H9 (cell line): Measurements from ENCODE around the gene NVL. TPM values are rescaled to one million over a fixed set of nuclear protein-coding genes. Genes with fewer than 3 reads are reported as not detected.

Source experiments
- DNase-seq: peaks from one replicate; pipeline ENCODE4 v3.0.0-alpha.2; 2017
- H2AFZ ChIP-seq: one replicate; pipeline ENCODE4 v1.6.1; 2013; ENCODE audit warnings: mild to moderate bottlenecking, low read length, control low read depth, moderate library complexity
- H2AK5ac ChIP-seq: 2 replicates; pipeline ENCODE4 v1.6.1; 2013; ENCODE audit warnings: low read length, control low read depth, mixed read lengths; ENCODE audit not compliant: insufficient read length
- H2BK120ac ChIP-seq: one replicate; pipeline ENCODE4 v1.6.1; 2013; ENCODE audit warnings: low read depth, mild to moderate bottlenecking, low read length, control low read depth, inconsistent platforms; ENCODE audit not compliant: poor library complexity, severe bottlenecking
- H2BK12ac ChIP-seq: 2 replicates; pipeline ENCODE4 v1.6.1; 2013; ENCODE audit warnings: low read length, control low read depth, mixed read lengths, low read depth; ENCODE audit not compliant: insufficient read length
- H2BK15ac ChIP-seq: 2 replicates; pipeline ENCODE4 v1.6.1; 2013; ENCODE audit warnings: low read depth, low read length, control low read depth
- H2BK20ac ChIP-seq: one replicate; pipeline ENCODE4 v1.6.1; 2013; ENCODE audit warnings: low read depth, mild to moderate bottlenecking, low read length, control low read depth, inconsistent platforms; ENCODE audit not compliant: poor library complexity, severe bottlenecking
- H2BK5ac ChIP-seq: 2 replicates; pipeline ENCODE4 v1.6.1; 2013; ENCODE audit warnings: low read length, control low read depth, mixed read lengths; ENCODE audit not compliant: insufficient read length
- H3K14ac ChIP-seq: 2 replicates; pipeline ENCODE4 v1.6.1; 2013; ENCODE audit warnings: low read length, control low read depth; ENCODE audit not compliant: insufficient read depth
- H3K18ac ChIP-seq: 2 replicates; pipeline ENCODE4 v1.6.1; 2013; ENCODE audit warnings: low read depth, mild to moderate bottlenecking, mixed read lengths, low read length, control low read depth; ENCODE audit not compliant: insufficient read length
- H3K23ac ChIP-seq: 2 replicates; pipeline ENCODE4 v1.6.1; 2013; ENCODE audit warnings: low read length, control low read depth, mixed read lengths, low read depth; ENCODE audit not compliant: insufficient read length
- H3K23me2 ChIP-seq: 2 replicates; pipeline ENCODE4 v1.6.1; 2013; ENCODE audit warnings: low read depth, mild to moderate bottlenecking, mixed read lengths, low read length, control low read depth; ENCODE audit not compliant: insufficient read length, poor library complexity, severe bottlenecking
- H3K27ac ChIP-seq: 2 replicates; pipeline ENCODE4 v1.5.1; 2013; ENCODE audit warnings: low read length, control low read depth, mixed read lengths, low read depth; ENCODE audit not compliant: insufficient read length
- H3K27me3 ChIP-seq: 2 replicates; pipeline ENCODE4 v1.6.1; 2013; ENCODE audit warnings: low read length, control low read depth, inconsistent platforms; ENCODE audit not compliant: insufficient read depth
- H3K4ac ChIP-seq: 2 replicates; pipeline ENCODE4 v1.6.1; 2013; ENCODE audit warnings: low read depth, mild to moderate bottlenecking, control low read depth, inconsistent platforms, low read length, moderate library complexity
- H3K4me1 ChIP-seq: 2 replicates; pipeline ENCODE4 v1.6.1; 2013; ENCODE audit warnings: low read length, control low read depth, inconsistent platforms; ENCODE audit not compliant: insufficient read depth
- H3K4me2 ChIP-seq: 2 replicates; pipeline ENCODE4 v1.6.1; 2013; ENCODE audit warnings: low read length, control low read depth, mixed read lengths; ENCODE audit not compliant: insufficient read length, insufficient read depth
- H3K56ac ChIP-seq: 2 replicates; pipeline ENCODE4 v1.6.1; 2013; ENCODE audit warnings: low read depth, mild to moderate bottlenecking, mixed read lengths, low read length, control low read depth; ENCODE audit not compliant: insufficient read length
- H3K79me1 ChIP-seq: 2 replicates; pipeline ENCODE4 v1.6.1; 2013; ENCODE audit warnings: low read depth, mild to moderate bottlenecking, moderate library complexity, low read length, control low read depth, inconsistent platforms; ENCODE audit not compliant: insufficient read depth, poor library complexity, severe bottlenecking
- H3K79me2 ChIP-seq: 2 replicates; pipeline ENCODE4 v1.6.1; 2013; ENCODE audit warnings: low read length, control low read depth, inconsistent platforms; ENCODE audit not compliant: insufficient read depth
- H3K9ac ChIP-seq: 2 replicates; pipeline ENCODE4 v1.6.1; 2013; ENCODE audit warnings: low read length, control low read depth, mixed read lengths; ENCODE audit not compliant: insufficient read length; ENCODE audit errors: extremely low read depth
- H3K9me3 ChIP-seq: one replicate; pipeline ENCODE4 v1.6.1; 2013; ENCODE audit warnings: low read depth, low read length, inconsistent platforms; ENCODE audit not compliant: control insufficient read depth
- H3T11ph ChIP-seq: one replicate; pipeline ENCODE4 v1.6.1; 2013; ENCODE audit warnings: mild to moderate bottlenecking, low read length, control low read depth, inconsistent platforms
- H4K20me1 ChIP-seq: one replicate; pipeline ENCODE4 v1.6.1; 2013; ENCODE audit not compliant: control insufficient read depth, insufficient read length, insufficient read depth
- H4K5ac ChIP-seq: 2 replicates; pipeline ENCODE4 v1.6.1; 2013; ENCODE audit warnings: low read depth, mild to moderate bottlenecking, mixed read lengths, low read length, control low read depth; ENCODE audit not compliant: insufficient read length
- H4K8ac ChIP-seq: replicated peaks from 2 replicates; pipeline ENCODE4 v1.6.1; 2013; ENCODE audit warnings: low read length, control low read depth, mixed read lengths, low read depth; ENCODE audit not compliant: insufficient read length
- H4K91ac ChIP-seq: 2 replicates; pipeline ENCODE4 v1.6.1; 2013; ENCODE audit warnings: low read depth, mild to moderate bottlenecking, moderate library complexity, mixed read lengths, low read length, control low read depth; ENCODE audit not compliant: insufficient read length
- H3K27ac Mint-ChIP-seq, 3 experiments: 2 replicates in 2 of 3; 3 replicates in 1 of 3; pipeline ENCODE4 v1.8.0; 2020 to 2021; ENCODE audit warnings: mixed read lengths in 3 of 3, mild to moderate bottlenecking in 1 of 3, moderate library complexity in 1 of 3
- H3K27me3 Mint-ChIP-seq: 2 replicates; pipeline ENCODE4 v1.8.0; 2021; ENCODE audit warnings: low read depth, mild to moderate bottlenecking, moderate library complexity, mixed read lengths
- H3K36me3 Mint-ChIP-seq, 3 experiments: 2 replicates in 2 of 3; 3 replicates in 1 of 3; pipeline ENCODE4 v1.8.0; 2020 to 2021; ENCODE audit warnings: low read depth in 3 of 3, mixed read lengths in 3 of 3; ENCODE audit not compliant: insufficient read depth in 1 of 3
- H3K4me1 Mint-ChIP-seq, 2 experiments: 2 replicates each; pipeline ENCODE4 v1.8.0; 2020; ENCODE audit warnings: mixed read lengths in 2 of 2
- H3K4me3 Mint-ChIP-seq, 2 experiments: 2 replicates in 1 of 2; 3 replicates in 1 of 2; pipeline ENCODE4 v1.8.0; 2020 to 2021; ENCODE audit warnings: mild to moderate bottlenecking in 2 of 2, mixed read lengths in 2 of 2, moderate library complexity in 1 of 2
- H3K9me3 Mint-ChIP-seq, 2 experiments: 2 replicates in 1 of 2; 3 replicates in 1 of 2; pipeline ENCODE4 v1.8.0; 2020; ENCODE audit warnings: mild to moderate bottlenecking in 2 of 2, mixed read lengths in 2 of 2, moderate library complexity in 1 of 2
- WGBS: extraction: QIAGEN DNeasy Blood & Tissue Kit; methylation state at CpG from one replicate; pipeline ENCODE4 v1.1.7; 2013; ENCODE audit warnings: missing lambda C conversion rate, low lambda C conversion rate, mixed read lengths; ENCODE audit not compliant: insufficient read length; ENCODE audit errors: extremely low coverage; 5-methylcytosine and 5-hydroxymethylcytosine counted together
- total RNA-seq: library from RNA; stranded (reverse); gene quantifications from 2 replicates; pipeline ENCODE4 v1.2.1, GENCODE V29; 2021
- TF ChIP-seq, protein P1 (sequence below): fragments of 200-600 bp; sonication (generic); conservative IDR thresholded peaks from 3 replicates; pipeline ENCODE4 v1.8.0; 2021; ENCODE audit warnings: antibody characterized with exemption, mild to moderate bottlenecking

Gene NVL
- total RNA-seq, 1 experiment from 2014 or later = 66.9 TPM

DNA sequence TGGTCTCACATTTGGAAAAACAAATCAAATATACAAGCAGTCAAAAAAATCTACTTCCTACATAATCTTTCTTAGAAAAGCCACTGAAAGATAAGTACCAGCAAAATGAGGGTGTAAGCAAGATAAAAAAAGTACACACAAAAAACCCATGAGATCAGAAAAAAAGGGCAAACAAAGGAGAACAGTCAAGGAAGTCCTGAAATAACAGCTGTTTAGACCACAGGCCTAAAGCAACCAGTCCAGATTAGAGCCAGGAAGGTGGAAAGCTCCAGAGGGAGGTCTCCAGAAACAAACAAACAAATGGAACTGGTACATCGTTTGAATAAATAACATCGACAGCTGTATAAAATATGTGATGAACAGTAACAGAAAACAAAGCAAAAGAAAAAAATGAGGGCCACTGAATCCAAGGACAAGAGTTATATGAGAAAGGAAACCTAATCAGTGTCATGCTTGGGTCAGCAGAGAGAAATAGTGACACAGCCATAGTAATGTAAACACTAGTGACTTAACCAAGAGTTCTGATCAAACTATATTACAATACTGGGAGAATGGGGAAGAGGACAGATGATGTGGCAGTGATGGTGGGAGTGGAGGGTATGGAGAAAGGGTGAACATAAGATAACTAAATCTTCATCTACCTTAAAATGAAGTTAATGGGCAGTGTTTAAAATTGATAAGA is 67.5 kb downstream of the NVL start:
- Histone ChIP-seq H3K56ac (no peak overlapping the region), H2BK15ac (no peak overlapping the region), H3K79me2 (no peaks in the 10 kb centered on the region), H3K79me1 (no peaks in the 10 kb centered on the region), H4K91ac (no peak overlapping the region), H4K20me1 (no peaks in the 10 kb centered on the region), H3K27me3 (no peaks in the 10 kb centered on the region), H2BK20ac (no peak overlapping the region), H3K23ac (no peak overlapping the region), H4K8ac (no peak overlapping the region), H2BK5ac (no peak overlapping the region), H3K18ac (no peak overlapping the region), H3K4me1 (peaks cover 2% of the 10 kb centered on the region; the same call in 1 of the 2 replicates), H3K9me3 (no peaks in the 10 kb centered on the region), H2BK120ac (no peak overlapping the region), H4K5ac (no peak overlapping the region), H3K4ac (no peak overlapping the region), H3K23me2 (no peaks in the 10 kb centered on the region), H3K4me2 (no peak overlapping the region), H3T11ph (no peak overlapping the region), H2AK5ac (no peak overlapping the region), H3K14ac (no peak overlapping the region), H2AFZ (no peak overlapping the region), H2BK12ac (no peak overlapping the region), H3K27ac (no peak overlapping the region), H3K9ac (no peak overlapping the region)
- H3K4me1 Mint-ChIP-seq = peaks cover 6 to 7% of the 10 kb centered on the region in 2 experiments
- DNase-seq = no peak
- TF ChIP-seq, protein P1, sequence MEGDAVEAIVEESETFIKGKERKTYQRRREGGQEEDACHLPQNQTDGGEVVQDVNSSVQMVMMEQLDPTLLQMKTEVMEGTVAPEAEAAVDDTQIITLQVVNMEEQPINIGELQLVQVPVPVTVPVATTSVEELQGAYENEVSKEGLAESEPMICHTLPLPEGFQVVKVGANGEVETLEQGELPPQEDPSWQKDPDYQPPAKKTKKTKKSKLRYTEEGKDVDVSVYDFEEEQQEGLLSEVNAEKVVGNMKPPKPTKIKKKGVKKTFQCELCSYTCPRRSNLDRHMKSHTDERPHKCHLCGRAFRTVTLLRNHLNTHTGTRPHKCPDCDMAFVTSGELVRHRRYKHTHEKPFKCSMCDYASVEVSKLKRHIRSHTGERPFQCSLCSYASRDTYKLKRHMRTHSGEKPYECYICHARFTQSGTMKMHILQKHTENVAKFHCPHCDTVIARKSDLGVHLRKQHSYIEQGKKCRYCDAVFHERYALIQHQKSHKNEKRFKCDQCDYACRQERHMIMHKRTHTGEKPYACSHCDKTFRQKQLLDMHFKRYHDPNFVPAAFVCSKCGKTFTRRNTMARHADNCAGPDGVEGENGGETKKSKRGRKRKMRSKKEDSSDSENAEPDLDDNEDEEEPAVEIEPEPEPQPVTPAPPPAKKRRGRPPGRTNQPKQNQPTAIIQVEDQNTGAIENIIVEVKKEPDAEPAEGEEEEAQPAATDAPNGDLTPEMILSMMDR = no peak
- no peak overlapping the region for H3K4me3 Mint-ChIP-seq
- H3K9me3 Mint-ChIP-seq = no peaks in the 10 kb centered on the region; a peak in 1 of 5 replicates
- no CpG with 5 or more reads among the region's 2 CpGs for WGBS
- H3K36me3 Mint-ChIP-seq = peaks cover 5 to 55% (median 15%) of the 10 kb centered on the region in 3 experiments; a peak in 6 of 7 replicates
- peak overlapping the region in 1 of 3 experiments; percentile 68; a peak in 3 of 7 replicates for H3K27ac Mint-ChIP-seq
- no peaks in the 10 kb centered on the region for H3K27me3 Mint-ChIP-seq
